Psoas muscle (tissue), 8 donors: ENCODE data around the gene FAM181A. TPM values are rescaled to one million over a fixed set of nuclear protein-coding genes. Genes with fewer than 3 reads are reported as not detected.

Source experiments
- ATAC-seq, 4 donors: fragments of 200-7000 bp; cut with Tn5 transposase; one replicate each; pipeline ENCODE4 v1.9.1; 2020; ENCODE audit warnings: moderate library complexity in 3 of 4, mild to moderate bottlenecking in 2 of 4
- DNase-seq, 2 donors: peaks; one replicate each; pipeline ENCODE4 v3.0.0-alpha.2; 2020
- H3K27ac ChIP-seq: fragments of 200-600 bp; one replicate; pipeline ENCODE4 v1.8.0; 2022
- H3K27me3 ChIP-seq, 3 donors: fragments of 200-600 bp in 1 of 3; one replicate each; pipeline versions ENCODE4 v1.6.1 to v1.8.0; 2013 to 2022; ENCODE audit warnings: low read length in 2 of 3, mild to moderate bottlenecking in 2 of 3, moderate library complexity in 1 of 3; ENCODE audit not compliant: insufficient read depth in 3 of 3
- H3K36me3 ChIP-seq, 2 donors: fragments of 200-600 bp in 1 of 2; one replicate each; pipeline versions ENCODE4 v1.6.1 to v1.8.0; 2013 to 2022; ENCODE audit warnings: low read depth in 1 of 2, mild to moderate bottlenecking in 1 of 2, moderate library complexity in 1 of 2; ENCODE audit not compliant: insufficient read depth in 1 of 2
- H3K4me1 ChIP-seq: fragments of 200-600 bp; one replicate; pipeline ENCODE4 v1.8.0; 2022
- H3K4me3 ChIP-seq: fragments of 200-600 bp; one replicate; pipeline ENCODE4 v1.8.0; 2022; ENCODE audit warnings: mild to moderate bottlenecking
- H3K9me3 ChIP-seq: fragments of 200-600 bp; one replicate; pipeline ENCODE4 v1.8.0; 2022
- WGBS, 3 donors: extraction: QIAGEN DNeasy Blood & Tissue Kit; methylation state at CpG; one replicate each; pipeline versions ENCODE4 v1.1.6 to v1.1.7; 2013; 5-methylcytosine and 5-hydroxymethylcytosine counted together
- intact Hi-C, 2 donors: fragments of 100-400 bp; cut with DNase I; formaldehyde crosslinking; loops; one replicate each; pipeline versions ENCODE4 v1.11.0 to v1.14.2; 2022
- polyA plus RNA-seq, 3 donors: library from polyadenylated mRNA; stranded (reverse); fragments of 200-250 nt; gene quantifications; one replicate each; pipeline ENCODE4 v1.2.3, GENCODE V29; 2013
- total RNA-seq, 4 donors: library from RNA; stranded (reverse); fragmentation: NEBNext Ultra II Directional in 2 of 4; extraction: Animal tissue kit (Norgen Biotek cat#: 25700) in 2 of 4; gene quantifications; one replicate each; pipeline versions ENCODE4 v1.2.1 to v1.2.4, GENCODE V29; 2021 to 2023
- TF ChIP-seq, protein P1 (sequence below): fragments of 200-600 bp; IDR thresholded peaks from one replicate; pipeline ENCODE4 v1.8.0; 2022; ENCODE audit warnings: antibody characterized with exemption
- donor health status: healthy with polysubstance abuse.
- donor health status: DM: no; HTN: no; CAD: no; lungs with moderate emphysema.
- donor health status: Bipolar disorder and iron deficiency.
- donor health status: healthy.
- donor health status: DM: yes; HTN: yes; CAD: no.
- donor health status: DM: no; HTN: no; CAD: no.
- donor health status: DM: no; HTN: no; CAD: no.
- donor health status: DM: yes; HTN: yes; CAD: no.

Gene FAM181A
- total and polyA plus RNA-seq, 7 donors: 0.14 to 0.32 TPM; not detected in 5

DNA sequence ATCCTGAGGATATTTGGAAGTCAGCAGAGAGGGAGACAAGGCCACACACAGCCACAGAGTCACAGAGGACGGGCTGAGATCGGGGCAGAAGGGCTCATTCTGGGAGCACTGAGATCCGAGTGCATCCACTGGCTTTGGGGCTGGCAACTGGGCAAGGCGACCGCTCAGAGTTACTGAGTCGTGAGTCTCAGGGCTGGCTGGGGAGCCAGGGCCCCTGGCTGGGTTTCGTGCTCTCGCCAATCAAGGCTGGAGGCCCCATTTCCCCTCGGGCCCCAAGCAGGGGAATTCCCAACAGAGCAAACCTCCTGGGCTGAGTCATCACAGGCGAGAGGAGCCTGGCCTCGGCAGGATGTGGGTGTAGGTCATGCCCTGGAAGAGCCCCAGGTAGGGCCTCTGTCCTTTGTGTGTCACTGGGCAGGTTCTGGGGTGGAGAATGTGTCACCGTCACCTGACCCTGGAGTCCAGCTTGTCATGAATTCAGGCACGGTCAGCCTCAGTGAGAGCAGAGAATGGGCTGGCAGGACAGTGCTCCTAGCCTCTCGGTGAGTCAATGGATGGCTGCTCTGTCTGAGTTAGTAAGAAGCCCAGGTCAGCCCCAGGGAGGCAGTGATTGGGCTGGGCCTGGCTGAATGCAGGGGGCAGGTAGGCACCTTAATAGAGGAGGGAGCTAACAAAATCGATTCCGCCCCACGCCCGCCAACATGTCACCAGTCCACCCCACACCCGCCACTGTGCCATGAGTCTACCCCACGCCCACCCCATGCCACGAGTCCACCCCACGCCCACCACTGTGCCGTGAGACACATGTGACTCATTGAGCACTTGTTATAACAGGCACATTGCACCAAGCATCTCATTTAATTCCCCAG is 32.3 kb downstream of the FAM181A start:
- Histone ChIP-seq H3K4me1 (peaks cover 89% of the 10 kb centered on the region), H3K9me3 (no peaks in the 10 kb centered on the region), H3K27ac (peak overlapping the region; percentile 98), H3K36me3 (peaks cover 0 to 82% of the 10 kb centered on the region in 2 donors), H3K4me3 (peak overlapping the region; percentile 25), H3K27me3 (no peaks in the 10 kb centered on the region)
- TF ChIP-seq, protein P1, sequence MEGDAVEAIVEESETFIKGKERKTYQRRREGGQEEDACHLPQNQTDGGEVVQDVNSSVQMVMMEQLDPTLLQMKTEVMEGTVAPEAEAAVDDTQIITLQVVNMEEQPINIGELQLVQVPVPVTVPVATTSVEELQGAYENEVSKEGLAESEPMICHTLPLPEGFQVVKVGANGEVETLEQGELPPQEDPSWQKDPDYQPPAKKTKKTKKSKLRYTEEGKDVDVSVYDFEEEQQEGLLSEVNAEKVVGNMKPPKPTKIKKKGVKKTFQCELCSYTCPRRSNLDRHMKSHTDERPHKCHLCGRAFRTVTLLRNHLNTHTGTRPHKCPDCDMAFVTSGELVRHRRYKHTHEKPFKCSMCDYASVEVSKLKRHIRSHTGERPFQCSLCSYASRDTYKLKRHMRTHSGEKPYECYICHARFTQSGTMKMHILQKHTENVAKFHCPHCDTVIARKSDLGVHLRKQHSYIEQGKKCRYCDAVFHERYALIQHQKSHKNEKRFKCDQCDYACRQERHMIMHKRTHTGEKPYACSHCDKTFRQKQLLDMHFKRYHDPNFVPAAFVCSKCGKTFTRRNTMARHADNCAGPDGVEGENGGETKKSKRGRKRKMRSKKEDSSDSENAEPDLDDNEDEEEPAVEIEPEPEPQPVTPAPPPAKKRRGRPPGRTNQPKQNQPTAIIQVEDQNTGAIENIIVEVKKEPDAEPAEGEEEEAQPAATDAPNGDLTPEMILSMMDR: no peak
- ATAC-seq (peak; percentile 75 to 84 (median 80)), DNase-seq (peak; percentile 77 to 93)
- 38 to 48% (median 43%) methylated on average over 23 of the region's 23 CpGs for WGBS, 3 donors
- intact Hi-C loops: loop anchor here in 1 of 2 donors (5.0 kb wide), 1 partner anchor 38 kb away; the partner anchor contains the start of gene CCDC197

DNA sequence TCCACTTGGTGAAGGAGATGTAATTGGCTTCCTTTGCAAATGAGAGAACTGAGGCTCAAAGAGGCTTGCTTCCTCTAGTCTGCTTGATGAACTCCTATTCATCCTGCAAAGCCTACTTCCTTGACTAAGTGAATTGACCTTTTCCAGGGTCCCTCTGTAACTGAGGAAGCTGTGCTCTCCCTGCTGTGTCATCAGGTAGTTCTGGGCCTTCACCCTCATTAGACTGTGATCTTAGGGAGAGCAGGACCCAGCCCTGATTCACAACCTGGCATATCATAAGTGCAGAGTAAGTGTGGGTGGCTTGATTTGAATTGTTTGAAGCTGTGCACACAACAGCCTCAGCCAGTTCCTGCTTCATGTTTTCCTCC is 32.9 kb downstream of the FAM181A start:
- Histone ChIP-seq H3K4me1 (peaks cover 89% of the 10 kb centered on the region), H3K27me3 (no peaks in the 10 kb centered on the region), H3K4me3 (no peak overlapping the region), H3K9me3 (no peaks in the 10 kb centered on the region), H3K27ac (peak overlapping the region; percentile 98), H3K36me3 (peaks cover 0 to 77% of the 10 kb centered on the region in 2 donors)
- intact Hi-C loops: no loop called here
- ATAC-seq (no peak), DNase-seq (no peak)
- TF ChIP-seq, protein P1: no peak

DNA sequence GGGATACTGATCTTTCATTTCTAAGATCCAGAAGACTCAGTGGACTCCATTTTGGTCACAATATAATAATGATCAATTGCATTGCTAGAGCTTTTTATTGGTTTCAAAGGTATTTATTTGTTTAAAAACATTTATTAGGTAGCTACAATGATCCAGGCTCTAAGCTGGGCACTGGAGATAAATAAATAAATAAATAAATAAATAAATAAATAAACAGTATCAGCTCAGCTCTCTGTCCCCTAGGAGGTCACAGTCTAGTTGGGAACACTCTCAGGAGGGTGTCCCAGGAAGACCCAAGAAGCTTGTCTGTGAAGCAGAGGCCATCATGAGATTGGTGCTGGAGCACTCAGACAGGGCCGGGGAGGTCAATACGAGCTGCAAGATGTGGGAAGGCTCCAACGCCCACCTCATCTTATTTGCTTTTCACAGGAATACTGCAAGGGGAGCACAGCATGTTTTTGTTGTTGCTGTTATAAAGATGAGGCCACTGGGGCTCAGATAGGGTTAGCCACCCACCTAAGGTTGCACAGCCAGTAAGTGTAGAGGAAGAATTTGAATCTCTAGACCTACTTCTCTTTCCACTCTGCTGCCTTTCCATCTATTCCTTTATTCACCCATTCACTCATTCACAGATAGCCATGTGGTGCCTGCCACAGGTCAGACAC is 33.8 kb downstream of the FAM181A start:
- no peak for ATAC-seq
- Histone ChIP-seq H3K4me1 (peaks cover 90% of the 10 kb centered on the region), H3K27ac (peak overlapping the region; percentile 98), H3K36me3 (peaks cover 0 to 68% of the 10 kb centered on the region in 2 donors), H3K27me3 (no peaks in the 10 kb centered on the region), H3K4me3 (no peak overlapping the region), H3K9me3 (no peaks in the 10 kb centered on the region)
- TF ChIP-seq, protein P1: no peak
- 68 to 94% (median 79%) methylated on average over 3 of the region's 3 CpGs for WGBS, 3 donors
- intact Hi-C loops: no loop called here
- DNase-seq: no peak

DNA sequence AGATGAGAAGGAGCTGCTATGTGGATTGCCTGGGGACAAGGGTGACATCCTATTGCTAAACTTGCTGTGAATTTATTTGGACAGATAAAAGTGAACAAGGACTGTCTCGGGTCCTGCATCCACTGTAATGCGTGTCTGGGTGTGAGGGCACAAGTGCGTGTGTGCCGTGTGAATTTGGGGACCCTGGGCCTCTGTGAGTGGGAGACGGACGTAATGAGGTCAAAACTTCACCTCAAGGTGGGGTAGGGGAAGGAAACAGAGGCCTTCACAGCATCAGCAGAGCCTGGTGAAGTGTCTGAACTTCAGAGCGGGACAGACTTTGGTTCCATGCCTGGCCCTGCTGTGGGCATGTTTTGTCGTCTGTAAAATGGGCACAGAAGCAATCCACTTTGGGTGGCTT is 34.5 kb downstream of the FAM181A start:
- TF ChIP-seq, protein P1: no peak
- 69 to 97% (median 74%) methylated on average over 8 of the region's 8 CpGs for WGBS, 3 donors
- H3K36me3 ChIP-seq: peaks cover 0 to 66% of the 10 kb centered on the region in 2 donors
- H3K4me1 ChIP-seq: peaks cover 88% of the 10 kb centered on the region
- H3K9me3 ChIP-seq: no peaks in the 10 kb centered on the region
- H3K27me3 ChIP-seq: no peaks in the 10 kb centered on the region
- H3K4me3 ChIP-seq: no peak overlapping the region
- ATAC-seq (no peak), DNase-seq (no peak)
- intact Hi-C loops: no loop called here
- H3K27ac ChIP-seq: peak overlapping the region; percentile 98
